H1 (cell line): ENCODE results near the gene RANBP9. TPM values are rescaled to one million over a fixed set of nuclear protein-coding genes. Genes with fewer than 3 reads are reported as not detected.

ENCODE experiments used
- CTCF ChIA-PET: fragments of 300-600 bp; sonication (Branson Sonifier 250); formaldehyde crosslinking; loops from one replicate; lab custom pipeline; 2021; ENCODE audit not compliant: partially characterized antibody; lab: Charles Lee
- POLR2A ChIA-PET: fragments of 300-600 bp; sonication (Branson Sonifier 250); formaldehyde crosslinking; loops from one replicate; lab custom pipeline; 2021; ENCODE audit warnings: inconsistent platforms; ENCODE audit not compliant: partially characterized antibody; lab: Charles Lee
- DNase-seq, 2 experiments: peaks; one replicate each; pipeline versions ENCODE4 v3.0.0 to v3.0.0-alpha.2; 2010 to 2022; ENCODE audit warnings: low spot score in 2 of 2, low read depth in 1 of 2, mixed read lengths in 1 of 2
- FAIRE-seq: peaks from 2 replicates; lab custom pipeline; 2011; peaks lifted over from hg19 to GRCh38; lab: Jason Lieb, UNC
- H2AFZ ChIP-seq: 2 replicates; pipeline ENCODE4 v1.8.1; 2012; ENCODE audit warnings: low read length, inconsistent platforms
- H2AK5ac ChIP-seq: 2 replicates; pipeline ENCODE4 v1.6.1; 2013; ENCODE audit warnings: low read depth, low read length
- H2BK120ac ChIP-seq: replicated peaks from 2 replicates; pipeline ENCODE3; 2013; ENCODE audit warnings: low read depth, low read length, inconsistent platforms
- H2BK12ac ChIP-seq: 2 replicates; pipeline ENCODE4 v1.6.1; 2013; ENCODE audit warnings: low read depth, low read length
- H2BK15ac ChIP-seq: 2 replicates; pipeline ENCODE4 v1.6.1; 2013; ENCODE audit warnings: low read length
- H2BK20ac ChIP-seq: 2 replicates; pipeline ENCODE4 v1.6.1; 2013; ENCODE audit warnings: low read length
- H2BK5ac ChIP-seq: 2 replicates; pipeline ENCODE4 v1.6.1; 2013; ENCODE audit warnings: low read depth, low read length
- H3K14ac ChIP-seq: 2 replicates; pipeline ENCODE4 v1.6.1; 2013; ENCODE audit warnings: inconsistent platforms; ENCODE audit not compliant: insufficient read length
- H3K18ac ChIP-seq: 2 replicates; pipeline ENCODE4 v1.6.1; 2013; ENCODE audit warnings: low read length; ENCODE audit errors: extremely low read depth
- H3K23ac ChIP-seq: 2 replicates; pipeline ENCODE4 v1.6.1; 2013; ENCODE audit warnings: inconsistent platforms; ENCODE audit not compliant: insufficient read length
- H3K23me2 ChIP-seq: 2 replicates; pipeline ENCODE4 v1.6.1; 2013; ENCODE audit warnings: low read depth, low read length
- H3K27ac ChIP-seq: 2 replicates; pipeline ENCODE4 v1.6.1; 2011; ENCODE audit warnings: low read depth, low read length, inconsistent platforms
- H3K27me3 ChIP-seq, 4 experiments: replicated peaks in 1 of 4; 1 replicate in 1 of 4; 2 replicates in 3 of 4; pipeline versions ENCODE4 v1.6.1 to v1.8.1; 2011 to 2013; ENCODE audit warnings: low read length in 3 of 4, mild to moderate bottlenecking in 3 of 4, inconsistent platforms in 2 of 4, mixed read lengths in 2 of 4, moderate library complexity in 1 of 4; ENCODE audit not compliant: control insufficient read depth in 3 of 4, insufficient read depth in 3 of 4; ENCODE audit errors: extremely low read depth in 1 of 4
- H3K36me3 ChIP-seq, 4 experiments: 2 replicates each; pipeline versions ENCODE4 v1.6.1 to v1.8.1; 2011 to 2013; ENCODE audit warnings: mild to moderate bottlenecking in 4 of 4, low read length in 3 of 4, moderate library complexity in 2 of 4, control low read depth in 1 of 4, inconsistent platforms in 1 of 4; ENCODE audit not compliant: insufficient read depth in 4 of 4, control insufficient read depth in 2 of 4
- H3K4ac ChIP-seq: replicated peaks from 2 replicates; pipeline ENCODE3; 2013; ENCODE audit warnings: low read length, low read depth, mixed read lengths, inconsistent platforms; ENCODE audit not compliant: insufficient read length
- H3K4me1 ChIP-seq, 4 experiments: replicated peaks in 1 of 4; 1 replicate in 1 of 4; 2 replicates in 3 of 4; pipeline versions ENCODE4 v1.6.1 to v1.8.1; 2011 to 2013; ENCODE audit warnings: low read length in 3 of 4, inconsistent platforms in 2 of 4, mixed read lengths in 1 of 4; ENCODE audit not compliant: insufficient read depth in 4 of 4, control insufficient read depth in 3 of 4
- H3K4me2 ChIP-seq, 2 experiments: 2 replicates each; pipeline versions ENCODE4 v1.6.1 to v1.8.1; 2011 to 2013; ENCODE audit warnings: low read depth in 2 of 2, low read length in 2 of 2, control low read depth in 1 of 2, inconsistent platforms in 1 of 2, mild to moderate bottlenecking in 1 of 2; ENCODE audit not compliant: insufficient read depth in 1 of 2
- H3K4me3 ChIP-seq, 4 experiments: fragments of 200-600, 300-600 bp in 1 of 4; sonication (generic), shearing (Covaris generic), sonication (Bioruptor Twin) in 1 of 4; 2 replicates each; pipeline versions ENCODE4 v1.5.1 to v1.8.1; 2011 to 2016; ENCODE audit warnings: low read length in 4 of 4, low read depth in 3 of 4, control low read depth in 2 of 4, inconsistent platforms in 2 of 4, mild to moderate bottlenecking in 2 of 4, mixed read lengths in 1 of 4, moderate library complexity in 1 of 4; ENCODE audit not compliant: insufficient read depth in 2 of 4; ENCODE audit errors: extremely low read depth in 1 of 4
- H3K56ac ChIP-seq: replicated peaks from 2 replicates; pipeline ENCODE3; 2013; ENCODE audit warnings: low read depth, mild to moderate bottlenecking, mixed read lengths, low read length, inconsistent platforms; ENCODE audit not compliant: insufficient read length
- H3K79me1 ChIP-seq: 2 replicates; pipeline ENCODE4 v1.6.1; 2013; ENCODE audit warnings: low read depth, low read length, control low read depth
- H3K79me2 ChIP-seq, 2 experiments: 2 replicates each; pipeline versions ENCODE4 v1.6.1 to v1.8.1; 2012 to 2013; ENCODE audit warnings: low read length in 2 of 2, mild to moderate bottlenecking in 2 of 2, inconsistent platforms in 1 of 2; ENCODE audit not compliant: insufficient read depth in 2 of 2, control insufficient read depth in 1 of 2
- H3K9ac ChIP-seq, 4 experiments: replicated peaks in 1 of 4; 1 replicate in 1 of 4; 2 replicates in 3 of 4; pipeline versions ENCODE4 v1.6.1 to v1.8.1; 2011 to 2013; ENCODE audit warnings: low read depth in 3 of 4, low read length in 3 of 4, control low read depth in 2 of 4, mild to moderate bottlenecking in 2 of 4, moderate library complexity in 2 of 4, inconsistent platforms in 1 of 4; ENCODE audit errors: extremely low read depth in 1 of 4
- H3K9me3 ChIP-seq, 2 experiments: 2 replicates each; pipeline versions ENCODE4 v1.6.1 to v1.8.1; 2012 to 2013; ENCODE audit warnings: mild to moderate bottlenecking in 2 of 2, moderate library complexity in 2 of 2, control low read depth in 1 of 2, inconsistent platforms in 1 of 2, low read depth in 1 of 2, low read length in 1 of 2, mixed read lengths in 1 of 2; ENCODE audit not compliant: insufficient read depth in 2 of 2
- H4K20me1 ChIP-seq, 2 experiments: replicated peaks in 1 of 2; 2 replicates each; pipeline versions ENCODE3 to v1.8.1; 2011 to 2013; ENCODE audit warnings: inconsistent platforms in 2 of 2, low read length in 2 of 2, mild to moderate bottlenecking in 1 of 2; ENCODE audit not compliant: insufficient read depth in 2 of 2, control insufficient read depth in 1 of 2
- H4K5ac ChIP-seq: 2 replicates; pipeline ENCODE4 v1.6.1; 2013; ENCODE audit warnings: low read length, low read depth, mixed read lengths, inconsistent platforms; ENCODE audit not compliant: insufficient read length
- H4K8ac ChIP-seq: 2 replicates; pipeline ENCODE4 v1.8.0; 2013; ENCODE audit warnings: mild to moderate bottlenecking, moderate library complexity, low read length, inconsistent platforms; ENCODE audit not compliant: insufficient read depth; ENCODE audit errors: extremely low read depth
- H4K91ac ChIP-seq: replicated peaks from 2 replicates; pipeline ENCODE3; 2013; ENCODE audit warnings: low read length, mixed read lengths, inconsistent platforms; ENCODE audit not compliant: insufficient read length
- ASH2L ChIP-seq: fragments of 200-600, 300-600 bp; sonication (generic); IDR thresholded peaks from one replicate; pipeline ENCODE4 v1.7.1; 2017; ENCODE audit warnings: low read length
- ATF2 ChIP-seq: IDR thresholded peaks from 2 replicates; pipeline ENCODE4 v1.6.1; 2012; ENCODE audit warnings: low read length, inconsistent platforms
- BACH1 ChIP-seq: IDR thresholded peaks from 2 replicates; pipeline ENCODE4 v1.6.1; 2012; ENCODE audit warnings: low read length, improper control_type of control experiment
- BCL11A ChIP-seq, 2 experiments: IDR thresholded peaks; one replicate each; pipeline ENCODE4 v1.6.1; 2011; ENCODE audit warnings: low read depth in 2 of 2, low read length in 2 of 2, mild to moderate bottlenecking in 2 of 2
- CBX5 ChIP-seq: fragments of 300-800, 300-1000 bp; sonication (generic); IDR thresholded peaks from 2 replicates; pipeline ENCODE4 v1.7.1; 2016; ENCODE audit warnings: antibody characterized with exemption, low read length, low read depth
- CBX8 ChIP-seq: fragments of 300-800, 300-1000 bp; sonication (generic); IDR thresholded peaks from 2 replicates; pipeline ENCODE4 v1.7.1; 2016; ENCODE audit warnings: low read depth, low read length, borderline replicate concordance
- MAFK ChIP-seq: IDR thresholded peaks from 2 replicates; pipeline ENCODE4 v1.6.1; 2012; ENCODE audit warnings: low read depth, mild to moderate bottlenecking, improper control_type of control experiment, low read length
- SRF ChIP-seq: IDR thresholded peaks from 2 replicates; pipeline ENCODE4 v1.6.1; 2011; ENCODE audit warnings: mild to moderate bottlenecking, low read depth, low read length, moderate library complexity
- TEAD4 ChIP-seq: IDR thresholded peaks from 2 replicates; pipeline ENCODE4 v1.6.1; 2012; ENCODE audit warnings: low read depth, low read length, inconsistent platforms, mixed read lengths
- WGBS, 2 experiments: shearing (Covaris generic) in 1 of 2; methylation state at CpG; one replicate each; pipeline versions ENCODE4 v1.1.6 to v1.1.7; 2013 to 2015; ENCODE audit warnings: low lambda C conversion rate in 2 of 2, mixed read lengths in 2 of 2, inconsistent platforms in 1 of 2, low coverage in 1 of 2, missing lambda C conversion rate in 1 of 2; ENCODE audit not compliant: insufficient replicate concordance in 2 of 2, insufficient coverage in 1 of 2, insufficient read length in 1 of 2; ENCODE audit errors: extremely low coverage in 1 of 2, missing lambda C conversion rate in 1 of 2; 5-methylcytosine and 5-hydroxymethylcytosine counted together
- polyA plus RNA-seq, 7 experiments: library from polyadenylated mRNA; depleted of rRNA in 3 of 7; stranded (reverse) in 5 of 7; unstranded in 2 of 7; fragments of >200 nt in 5 of 7; fragments of 200-250 nt in 2 of 7; gene quantifications; 1 replicate in 5 of 7; 2 replicates in 1 of 7; 4 replicates in 1 of 7; pipeline versions ENCODE4 v1.2.1 to v1.2.3, GENCODE V29; 2011 to 2013; ENCODE audit warnings: missing spikeins in 2 of 7, mixed read lengths in 2 of 7
- total RNA-seq: library from RNA; stranded (reverse); fragmentation: NEBNext Ultra II Directional; extraction: Animal tissue kit (Norgen Biotek cat#: 25700); gene quantifications from 2 replicates; pipeline ENCODE4 v1.2.1, GENCODE V29; 2021
- TF ChIP-seq, protein P1 (sequence below): IDR thresholded peaks from 2 replicates; pipeline ENCODE4 v1.6.1; 2011; ENCODE audit warnings: low read length, improper control_type of control experiment

The RANBP9 gene
- total and polyA plus RNA-seq, 2 of the 8 experiments (the other 6 are each of a cell fraction or from before 2014, with no cell fraction given), result 13.0 to 36.7 TPM

- no peaks in the 10 kb centered on the region for H3K79me2 ChIP-seq
- no peak overlapping the region for H2AK5ac ChIP-seq
- H3K36me3 ChIP-seq, result no peaks in the 10 kb centered on the region
- no peak overlapping the region for H2BK15ac ChIP-seq
- peak overlapping the region; percentile 28; the same call in 1 of the 2 replicates for H2AFZ ChIP-seq
- H3K4me1 ChIP-seq, result no peaks in the 10 kb centered on the region
- H3K79me1 ChIP-seq, result no peaks in the 10 kb centered on the region
- H3K18ac ChIP-seq, result no peak overlapping the region
- DNase-seq (no peak), FAIRE-seq (no peak)
- H4K91ac ChIP-seq, result no peak overlapping the region
- no peak overlapping the region for H3K4ac ChIP-seq
- no peaks in the 10 kb centered on the region for H4K20me1 ChIP-seq
- H3K14ac ChIP-seq, result no peak overlapping the region
- H4K8ac ChIP-seq, result no peak overlapping the region
- no peak overlapping the region for H4K5ac ChIP-seq
- no peak overlapping the region for H3K23ac ChIP-seq
- H3K56ac ChIP-seq, result no peak overlapping the region
- no peak overlapping the region for H3K4me3 ChIP-seq
- H3K9me3 ChIP-seq, result no peaks in the 10 kb centered on the region
- no peak overlapping the region for H2BK12ac ChIP-seq
- no peak overlapping the region for H3K27ac ChIP-seq
- WGBS, 2 experiments, result 83% methylated on average over 17 of the region's 17 CpGs; no CpG with 5 or more reads in 1 of the 2 experiments
- no peak overlapping the region for H3K9ac ChIP-seq
- no peaks in the 10 kb centered on the region for H3K27me3 ChIP-seq
- POLR2A ChIA-PET, result interaction anchor here (1.6 kb wide), 1 partner anchor 118 kb away, joined by 3 read pairs; the partner anchor contains the start of gene NOL7
- no peak overlapping the region for H2BK5ac ChIP-seq
- H3K23me2 ChIP-seq, result no peaks in the 10 kb centered on the region
- no peak overlapping the region for H3K4me2 ChIP-seq
- CTCF ChIA-PET, result interaction anchor here (0.6 to 0.9 kb wide), 2 partner anchors 48 to 97 kb away, joined by 3 read pairs; no protein-coding TSS in a partner anchor
- no peak overlapping the region for H2BK120ac ChIP-seq
- no peak overlapping the region for H2BK20ac ChIP-seq
- TF ChIP-seq BCL11A (IDR thresholded peaks at IDR 0.05; ENCODE audit: low read depth in 2 of 2, low read length in 2 of 2) (no peak), SRF (no peak), CBX5 (no peak), TEAD4 (no peak), ASH2L (no peak), MAFK (no peak), ATF2 (no peak), BACH1 (no peak), CBX8 (no peak)
- TF ChIP-seq, protein P1, sequence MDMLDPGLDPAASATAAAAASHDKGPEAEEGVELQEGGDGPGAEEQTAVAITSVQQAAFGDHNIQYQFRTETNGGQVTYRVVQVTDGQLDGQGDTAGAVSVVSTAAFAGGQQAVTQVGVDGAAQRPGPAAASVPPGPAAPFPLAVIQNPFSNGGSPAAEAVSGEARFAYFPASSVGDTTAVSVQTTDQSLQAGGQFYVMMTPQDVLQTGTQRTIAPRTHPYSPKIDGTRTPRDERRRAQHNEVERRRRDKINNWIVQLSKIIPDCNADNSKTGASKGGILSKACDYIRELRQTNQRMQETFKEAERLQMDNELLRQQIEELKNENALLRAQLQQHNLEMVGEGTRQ, result no peak
These were observed 21.7 kb upstream of the RANBP9 start for GRCh38 chr6:13733178-13733887.
